ENCODE measurements around the gene ABCG8.

Gene ABCG8

GRCh38 chr2:43812006-43812405 is 26.8 kb upstream of the ABCG8 start:
- TF ChIP-seq, protein P1, sequence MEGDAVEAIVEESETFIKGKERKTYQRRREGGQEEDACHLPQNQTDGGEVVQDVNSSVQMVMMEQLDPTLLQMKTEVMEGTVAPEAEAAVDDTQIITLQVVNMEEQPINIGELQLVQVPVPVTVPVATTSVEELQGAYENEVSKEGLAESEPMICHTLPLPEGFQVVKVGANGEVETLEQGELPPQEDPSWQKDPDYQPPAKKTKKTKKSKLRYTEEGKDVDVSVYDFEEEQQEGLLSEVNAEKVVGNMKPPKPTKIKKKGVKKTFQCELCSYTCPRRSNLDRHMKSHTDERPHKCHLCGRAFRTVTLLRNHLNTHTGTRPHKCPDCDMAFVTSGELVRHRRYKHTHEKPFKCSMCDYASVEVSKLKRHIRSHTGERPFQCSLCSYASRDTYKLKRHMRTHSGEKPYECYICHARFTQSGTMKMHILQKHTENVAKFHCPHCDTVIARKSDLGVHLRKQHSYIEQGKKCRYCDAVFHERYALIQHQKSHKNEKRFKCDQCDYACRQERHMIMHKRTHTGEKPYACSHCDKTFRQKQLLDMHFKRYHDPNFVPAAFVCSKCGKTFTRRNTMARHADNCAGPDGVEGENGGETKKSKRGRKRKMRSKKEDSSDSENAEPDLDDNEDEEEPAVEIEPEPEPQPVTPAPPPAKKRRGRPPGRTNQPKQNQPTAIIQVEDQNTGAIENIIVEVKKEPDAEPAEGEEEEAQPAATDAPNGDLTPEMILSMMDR (IDR thresholded peaks at IDR 0.05; ENCODE audit: borderline replicate concordance, insufficient read depth, low read depth, low read length) = no peak
- H3K4me3 ChIP-seq (ENCODE audit: low read depth, low read length) = no peak overlapping the region

- TF ChIP-seq, protein P1 (IDR thresholded peaks at IDR 0.05; ENCODE audit: borderline replicate concordance, insufficient read depth, low read depth, low read length) = no peak
- no peak overlapping the region for H3K4me3 ChIP-seq (ENCODE audit: low read depth, low read length)
Observed at GRCh38 chr2:43812947-43813346, 25.8 kb upstream of the ABCG8 start.

DNA sequence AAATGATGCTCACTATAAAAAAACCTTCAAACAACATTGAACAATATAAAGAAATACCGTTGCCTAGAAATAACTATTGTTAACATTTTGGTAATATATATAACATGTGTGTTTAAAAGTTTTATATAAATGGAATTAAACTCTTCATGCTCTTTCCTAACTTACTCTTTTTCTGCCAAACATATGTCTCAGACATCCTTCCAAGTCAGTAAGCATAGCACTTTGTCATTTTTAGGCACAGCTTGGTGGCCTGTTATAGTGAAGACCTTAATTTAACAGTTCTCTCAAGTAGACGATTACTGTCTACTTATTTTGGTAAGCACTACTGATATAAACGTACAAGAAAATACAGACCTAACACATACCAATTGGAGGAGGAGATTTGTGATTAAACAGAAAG is 24.1 kb upstream of the ABCG8 start:
- H3K4me3 ChIP-seq (ENCODE audit: low read depth, low read length) = no peak overlapping the region
- TF ChIP-seq, protein P1 (IDR thresholded peaks at IDR 0.05; ENCODE audit: borderline replicate concordance, insufficient read depth, low read depth, low read length) = no peak

- no peak overlapping the region for H3K4me3 ChIP-seq (ENCODE audit: low read depth, low read length)
- TF ChIP-seq, protein P1 (IDR thresholded peaks at IDR 0.05; ENCODE audit: borderline replicate concordance, insufficient read depth, low read depth, low read length) = no peak
Observed at GRCh38 chr2:43818761-43819160, 20.0 kb upstream of the ABCG8 start.

DNA sequence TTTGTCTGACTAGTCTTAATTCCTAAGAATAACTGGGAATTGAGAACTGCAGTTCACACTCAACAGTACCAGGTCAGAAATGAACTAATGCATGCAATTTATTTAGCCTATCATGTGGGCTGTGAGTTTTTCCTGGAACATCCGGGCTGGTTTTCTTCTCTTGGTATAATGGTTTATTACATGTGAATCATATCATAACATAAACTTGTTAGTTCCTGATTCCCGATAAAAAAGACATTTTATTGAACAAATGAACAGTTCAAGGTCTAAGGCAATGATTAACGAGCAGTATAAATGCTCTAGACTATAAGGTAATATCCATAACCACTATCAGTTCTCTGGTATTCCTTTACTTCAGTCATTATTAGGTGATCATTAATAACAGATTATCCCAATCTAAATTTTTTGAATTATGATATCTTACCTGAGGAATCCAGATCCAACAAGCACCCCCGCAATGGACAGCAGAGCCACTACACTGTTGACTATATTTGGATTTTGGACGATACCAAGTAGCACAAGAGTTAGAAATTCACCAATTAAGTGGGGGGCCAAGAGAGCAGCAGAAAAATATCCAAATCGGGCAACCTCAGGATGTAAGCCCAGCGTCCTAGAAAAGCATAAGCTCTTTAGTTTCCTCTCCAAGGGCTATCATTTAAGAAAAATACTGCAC is 19.1 kb upstream of the ABCG8 start:
- TF ChIP-seq, protein P1 (IDR thresholded peaks at IDR 0.05; ENCODE audit: borderline replicate concordance, insufficient read depth, low read depth, low read length) = no peak
- no peak overlapping the region for H3K4me3 ChIP-seq (ENCODE audit: low read depth, low read length)

GRCh38 chr2:43822839-43823238 is 15.9 kb upstream of the ABCG8 start:
- TF ChIP-seq, protein P1 (IDR thresholded peaks at IDR 0.05; ENCODE audit: borderline replicate concordance, insufficient read depth, low read depth, low read length) = no peak
- no peak overlapping the region for H3K4me3 ChIP-seq (ENCODE audit: low read depth, low read length)

- no peak overlapping the region for H3K4me3 ChIP-seq (ENCODE audit: low read depth, low read length)
- TF ChIP-seq, protein P1 (IDR thresholded peaks at IDR 0.05; ENCODE audit: borderline replicate concordance, insufficient read depth, low read depth, low read length) = no peak
Observed at GRCh38 chr2:43823751-43824150, 15.0 kb upstream of the ABCG8 start.

Measured in GM12875 (cell line).